ENCODE data around the gene THBS3. TPM values are rescaled to one million over a fixed set of nuclear protein-coding genes. Genes with fewer than 3 reads are reported as not detected.

Gene THBS3
- total and polyA plus RNA-seq, 9 of the 15 experiments (the other 6 are each of a cell fraction or from before 2014, with no cell fraction given), result 0.59 to 8.3 (median 3.2) TPM

GRCh38 chr1:155241069-155241679 lies 33.5 kb upstream of the THBS3 start (continued):
- TF ChIP-seq IRF2 (CRISPR knock-in tag; IDR thresholded peaks at IDR 0.05), result no peak
- TF ChIP-seq TRIM25 (IDR thresholded peaks at IDR 0.05; ENCODE audit: borderline replicate concordance), result no peak
- TF ChIP-seq WHSC1 (IDR thresholded peaks at IDR 0.05; ENCODE audit: low read length), result no peak
- no peak for TF ChIP-seq CGGBP1 (CRISPR knock-in tag; IDR thresholded peaks at IDR 0.05)
- TF ChIP-seq ZNF197 (CRISPR knock-in tag; IDR thresholded peaks at IDR 0.05; ENCODE audit: low read depth), result no peak

- H3K4me2 ChIP-seq (ENCODE audit: insufficient read depth, low read length), result no peak overlapping the region
- H3K9me3 ChIP-seq (replicated peaks; ENCODE audit: control insufficient read depth, insufficient read depth, low read depth, low read length), result no peaks in the 10 kb centered on the region
- ATAC-seq (no peak), FAIRE-seq (no peak), DNase-seq (ENCODE audit: extremely low read depth in 1 of 4, low spot score in 3 of 4) (no peak)
- ChIA-PET POLR2A (interaction anchor here (0.6 to 1.0 kb wide), 2 partner anchors 8 to 99 kb away, joined by 3 read pairs; no protein-coding TSS in a partner anchor), CTCF (ENCODE audit: low intra/inter-chr PET ratio) (no interaction called here)
- H3K27ac ChIP-seq (ENCODE audit: extremely low read depth, low read depth, low read length), result no peak overlapping the region
- peak overlapping the region in 1 of 2 experiments; percentile 0; a peak in 1 of 4 replicates for H3K9ac ChIP-seq (ENCODE audit: insufficient read depth in 1 of 2, low read depth in 2 of 2, low read length in 2 of 2)
- 47% methylated on average over 5 of the region's 5 CpGs for WGBS (ENCODE audit: insufficient coverage, low coverage, missing lambda C conversion rate)
- H3K36me3 ChIP-seq (ENCODE audit: control insufficient read depth, insufficient read depth, low read length), result peaks cover 11% of the 10 kb centered on the region; the same call in 1 of the 3 replicates
- no TSS peak for BruUV-seq (replicated peaks)
- no peaks in the 10 kb centered on the region for H3K27me3 ChIP-seq (ENCODE audit: control insufficient read depth in 2 of 2, insufficient read depth in 2 of 2, low read length in 2 of 2)
- H3K79me2 ChIP-seq (ENCODE audit: control insufficient read depth, insufficient read depth, low read length), result no peaks in the 10 kb centered on the region
- no peak overlapping the region for H2AFZ ChIP-seq (ENCODE audit: low read depth, low read length)
- no peaks in the 10 kb centered on the region for H3K9me1 ChIP-seq (ENCODE audit: control insufficient read depth, insufficient read depth, low read length)
- intact Hi-C loops (cut with micrococcal nuclease), result no loop called here
- no peak overlapping the region for H3K4me3 ChIP-seq
- TF ChIP-seq ZZZ3 (IDR thresholded peaks at IDR 0.05), result no peak
- no peak for TF ChIP-seq ZHX1 (conservative IDR thresholded peaks at IDR 0.05; ENCODE audit: low read length)
- no peak for TF ChIP-seq FOXP1 (CRISPR knock-in tag; IDR thresholded peaks at IDR 0.05)
- TF ChIP-seq CEBPB (tag; IDR thresholded peaks at IDR 0.05), result peak; percentile 50
- TF ChIP-seq ZNF217 (CRISPR knock-in tag; IDR thresholded peaks at IDR 0.05), result no peak
- TF ChIP-seq ELK1 (CRISPR knock-in tag; IDR thresholded peaks at IDR 0.05), result no peak
- no peak for TF ChIP-seq NFXL1 (CRISPR knock-in tag; IDR thresholded peaks at IDR 0.05)
- no peak for TF ChIP-seq MLLT1 (IDR thresholded peaks at IDR 0.05)
- peaks cover 0 to 4% of the 10 kb centered on the region in 2 experiments; a peak in 4 of 5 replicates for H3K4me1 ChIP-seq (replicated peaks in 1 of 2; ENCODE audit: control insufficient read depth in 2 of 2, insufficient read depth in 2 of 2, low read length in 2 of 2)
- in situ Hi-C loops (cut with MboI), result no loop called here
- no peaks in the 10 kb centered on the region for H4K20me1 ChIP-seq (replicated peaks; ENCODE audit: control insufficient read depth, insufficient read depth, low read length)
Measured at GRCh38 chr1:155236451-155236850, 28.8 kb upstream of the THBS3 start.
